ENCODE data around the gene GFOD2. TPM values are rescaled to one million over a fixed set of nuclear protein-coding genes. Genes with fewer than 3 reads are reported as not detected.

GFOD2 gene
- total and polyA plus RNA-seq, 2 of the 8 experiments (the other 6 are each of a cell fraction or from before 2014, with no cell fraction given) = 21.4 to 33.2 TPM

DNA sequence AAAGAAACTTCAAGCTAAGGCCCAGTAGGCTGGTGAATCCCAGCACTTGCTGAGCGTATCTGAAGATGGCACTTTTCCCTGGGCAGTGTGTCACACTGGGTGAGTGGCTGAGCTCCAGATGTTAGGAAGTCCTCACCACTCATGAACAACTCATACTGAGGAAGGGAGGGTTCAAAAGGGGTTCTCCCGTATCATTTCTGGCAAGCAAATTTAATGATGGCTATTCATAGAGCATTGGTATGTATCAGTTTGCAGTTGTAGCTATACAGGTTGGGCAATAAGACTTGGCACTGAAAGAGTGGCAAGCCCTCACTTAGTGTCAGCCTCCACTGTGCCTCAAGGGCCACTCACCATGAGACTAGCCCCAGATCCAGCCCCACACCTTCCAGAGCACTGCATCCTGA is 10.7 kb downstream of the GFOD2 start (continued):
- TF ChIP-seq, protein P1, sequence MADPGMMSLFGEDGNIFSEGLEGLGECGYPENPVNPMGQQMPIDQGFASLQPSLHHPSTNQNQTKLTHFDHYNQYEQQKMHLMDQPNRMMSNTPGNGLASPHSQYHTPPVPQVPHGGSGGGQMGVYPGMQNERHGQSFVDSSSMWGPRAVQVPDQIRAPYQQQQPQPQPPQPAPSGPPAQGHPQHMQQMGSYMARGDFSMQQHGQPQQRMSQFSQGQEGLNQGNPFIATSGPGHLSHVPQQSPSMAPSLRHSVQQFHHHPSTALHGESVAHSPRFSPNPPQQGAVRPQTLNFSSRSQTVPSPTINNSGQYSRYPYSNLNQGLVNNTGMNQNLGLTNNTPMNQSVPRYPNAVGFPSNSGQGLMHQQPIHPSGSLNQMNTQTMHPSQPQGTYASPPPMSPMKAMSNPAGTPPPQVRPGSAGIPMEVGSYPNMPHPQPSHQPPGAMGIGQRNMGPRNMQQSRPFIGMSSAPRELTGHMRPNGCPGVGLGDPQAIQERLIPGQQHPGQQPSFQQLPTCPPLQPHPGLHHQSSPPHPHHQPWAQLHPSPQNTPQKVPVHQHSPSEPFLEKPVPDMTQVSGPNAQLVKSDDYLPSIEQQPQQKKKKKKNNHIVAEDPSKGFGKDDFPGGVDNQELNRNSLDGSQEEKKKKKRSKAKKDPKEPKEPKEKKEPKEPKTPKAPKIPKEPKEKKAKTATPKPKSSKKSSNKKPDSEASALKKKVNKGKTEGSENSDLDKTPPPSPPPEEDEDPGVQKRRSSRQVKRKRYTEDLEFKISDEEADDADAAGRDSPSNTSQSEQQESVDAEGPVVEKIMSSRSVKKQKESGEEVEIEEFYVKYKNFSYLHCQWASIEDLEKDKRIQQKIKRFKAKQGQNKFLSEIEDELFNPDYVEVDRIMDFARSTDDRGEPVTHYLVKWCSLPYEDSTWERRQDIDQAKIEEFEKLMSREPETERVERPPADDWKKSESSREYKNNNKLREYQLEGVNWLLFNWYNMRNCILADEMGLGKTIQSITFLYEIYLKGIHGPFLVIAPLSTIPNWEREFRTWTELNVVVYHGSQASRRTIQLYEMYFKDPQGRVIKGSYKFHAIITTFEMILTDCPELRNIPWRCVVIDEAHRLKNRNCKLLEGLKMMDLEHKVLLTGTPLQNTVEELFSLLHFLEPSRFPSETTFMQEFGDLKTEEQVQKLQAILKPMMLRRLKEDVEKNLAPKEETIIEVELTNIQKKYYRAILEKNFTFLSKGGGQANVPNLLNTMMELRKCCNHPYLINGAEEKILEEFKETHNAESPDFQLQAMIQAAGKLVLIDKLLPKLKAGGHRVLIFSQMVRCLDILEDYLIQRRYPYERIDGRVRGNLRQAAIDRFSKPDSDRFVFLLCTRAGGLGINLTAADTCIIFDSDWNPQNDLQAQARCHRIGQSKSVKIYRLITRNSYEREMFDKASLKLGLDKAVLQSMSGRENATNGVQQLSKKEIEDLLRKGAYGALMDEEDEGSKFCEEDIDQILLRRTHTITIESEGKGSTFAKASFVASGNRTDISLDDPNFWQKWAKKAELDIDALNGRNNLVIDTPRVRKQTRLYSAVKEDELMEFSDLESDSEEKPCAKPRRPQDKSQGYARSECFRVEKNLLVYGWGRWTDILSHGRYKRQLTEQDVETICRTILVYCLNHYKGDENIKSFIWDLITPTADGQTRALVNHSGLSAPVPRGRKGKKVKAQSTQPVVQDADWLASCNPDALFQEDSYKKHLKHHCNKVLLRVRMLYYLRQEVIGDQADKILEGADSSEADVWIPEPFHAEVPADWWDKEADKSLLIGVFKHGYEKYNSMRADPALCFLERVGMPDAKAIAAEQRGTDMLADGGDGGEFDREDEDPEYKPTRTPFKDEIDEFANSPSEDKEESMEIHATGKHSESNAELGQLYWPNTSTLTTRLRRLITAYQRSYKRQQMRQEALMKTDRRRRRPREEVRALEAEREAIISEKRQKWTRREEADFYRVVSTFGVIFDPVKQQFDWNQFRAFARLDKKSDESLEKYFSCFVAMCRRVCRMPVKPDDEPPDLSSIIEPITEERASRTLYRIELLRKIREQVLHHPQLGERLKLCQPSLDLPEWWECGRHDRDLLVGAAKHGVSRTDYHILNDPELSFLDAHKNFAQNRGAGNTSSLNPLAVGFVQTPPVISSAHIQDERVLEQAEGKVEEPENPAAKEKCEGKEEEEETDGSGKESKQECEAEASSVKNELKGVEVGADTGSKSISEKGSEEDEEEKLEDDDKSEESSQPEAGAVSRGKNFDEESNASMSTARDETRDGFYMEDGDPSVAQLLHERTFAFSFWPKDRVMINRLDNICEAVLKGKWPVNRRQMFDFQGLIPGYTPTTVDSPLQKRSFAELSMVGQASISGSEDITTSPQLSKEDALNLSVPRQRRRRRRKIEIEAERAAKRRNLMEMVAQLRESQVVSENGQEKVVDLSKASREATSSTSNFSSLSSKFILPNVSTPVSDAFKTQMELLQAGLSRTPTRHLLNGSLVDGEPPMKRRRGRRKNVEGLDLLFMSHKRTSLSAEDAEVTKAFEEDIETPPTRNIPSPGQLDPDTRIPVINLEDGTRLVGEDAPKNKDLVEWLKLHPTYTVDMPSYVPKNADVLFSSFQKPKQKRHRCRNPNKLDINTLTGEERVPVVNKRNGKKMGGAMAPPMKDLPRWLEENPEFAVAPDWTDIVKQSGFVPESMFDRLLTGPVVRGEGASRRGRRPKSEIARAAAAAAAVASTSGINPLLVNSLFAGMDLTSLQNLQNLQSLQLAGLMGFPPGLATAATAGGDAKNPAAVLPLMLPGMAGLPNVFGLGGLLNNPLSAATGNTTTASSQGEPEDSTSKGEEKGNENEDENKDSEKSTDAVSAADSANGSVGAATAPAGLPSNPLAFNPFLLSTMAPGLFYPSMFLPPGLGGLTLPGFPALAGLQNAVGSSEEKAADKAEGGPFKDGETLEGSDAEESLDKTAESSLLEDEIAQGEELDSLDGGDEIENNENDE (IDR thresholded peaks at IDR 0.05; ENCODE audit: insufficient replicate concordance, low read length) = no peak
- TF ChIP-seq YY1 (IDR thresholded peaks at IDR 0.05; ENCODE audit: low read depth, low read length) (no peak), ATF3 (IDR thresholded peaks at IDR 0.05; ENCODE audit: insufficient read depth, low read depth, low read length) (no peak), TEAD4 (IDR thresholded peaks at IDR 0.05; ENCODE audit: low read depth, low read length) (no peak), RAD21 (IDR thresholded peaks at IDR 0.05 in 1 of 2, conservative IDR thresholded peaks at IDR 0.05 in 1 of 2; ENCODE audit: low read depth in 2 of 2, low read length in 2 of 2) (no peak), RBBP5 (IDR thresholded peaks at IDR 0.05; ENCODE audit: borderline replicate concordance, low read depth, low read length) (no peak), EGR1 (IDR thresholded peaks at IDR 0.05; ENCODE audit: borderline replicate concordance, low read depth, low read length) (no peak), SP2 (IDR thresholded peaks at IDR 0.05; ENCODE audit: low read length) (no peak), JUND (IDR thresholded peaks at IDR 0.05; ENCODE audit: low read length) (no peak), GABPA (IDR thresholded peaks at IDR 0.05; ENCODE audit: borderline replicate concordance, insufficient read depth, low read length) (no peak), BRCA1 (IDR thresholded peaks at IDR 0.05; ENCODE audit: low read depth, low read length) (no peak), SUZ12 (IDR thresholded peaks at IDR 0.05; ENCODE audit: low read length) (no peak)

Data from H1 (cell line).